Skeletal muscle satellite cell (primary cell): Measurements from ENCODE around the gene CMTM7.
A peak's percentile ranks its signal among the peaks of the same experiment; 100 is the strongest.

Experiments used
- H3K27me3 ChIP-seq: 2 replicates; pipeline ENCODE4 v1.7.0; 2013; ENCODE audit warnings: low read length; ENCODE audit not compliant: control insufficient read depth, insufficient read depth
- H3K36me3 ChIP-seq: 2 replicates; pipeline ENCODE4 v1.7.0; 2013; ENCODE audit warnings: mild to moderate bottlenecking, control low read depth, low read length; ENCODE audit not compliant: insufficient read depth
- H3K4me1 ChIP-seq: 2 replicates; pipeline ENCODE4 v1.7.0; 2013; ENCODE audit warnings: low read length; ENCODE audit not compliant: control insufficient read depth, insufficient read depth
- H3K4me2 ChIP-seq: 2 replicates; pipeline ENCODE4 v1.7.0; 2013; ENCODE audit warnings: mild to moderate bottlenecking, low read length
- H3K4me3 ChIP-seq: 2 replicates; pipeline ENCODE4 v1.7.0; 2013; ENCODE audit warnings: low read length
- H3K9ac ChIP-seq: 2 replicates; pipeline ENCODE4 v1.7.0; 2013; ENCODE audit warnings: mild to moderate bottlenecking, low read depth, low read length, moderate library complexity
- H3K9me3 ChIP-seq: replicated peaks from 2 replicates; pipeline ENCODE4 v1.7.0; 2013; ENCODE audit warnings: mild to moderate bottlenecking, control low read depth, low read length

The CMTM7 gene

GRCh38 chr3:32421185-32421584, 29.5 kb downstream of the CMTM7 start:
- H3K36me3 ChIP-seq = no peaks in the 10 kb centered on the region
- H3K27me3 ChIP-seq = no peaks in the 10 kb centered on the region
- H3K9ac ChIP-seq = no peak overlapping the region
- H3K4me3 ChIP-seq = no peak overlapping the region
- no peaks in the 10 kb centered on the region for H3K9me3 ChIP-seq
- H3K4me2 ChIP-seq = peak overlapping the region; percentile 53
- H3K4me1 ChIP-seq = peaks cover 35% of the 10 kb centered on the region

- Histone ChIP-seq H3K9ac (no peak overlapping the region), H3K4me2 (peak overlapping the region; percentile 53), H3K36me3 (no peaks in the 10 kb centered on the region), H3K4me1 (peaks cover 35% of the 10 kb centered on the region), H3K9me3 (no peaks in the 10 kb centered on the region), H3K4me3 (no peak overlapping the region), H3K27me3 (no peaks in the 10 kb centered on the region)
Measured at GRCh38 chr3:32421991-32422859, 30.6 kb downstream of the CMTM7 start.

GRCh38 chr3:32422943-32423342, 31.3 kb downstream of the CMTM7 start:
- Histone ChIP-seq H3K36me3 (no peaks in the 10 kb centered on the region), H3K4me2 (no peak overlapping the region), H3K9me3 (no peaks in the 10 kb centered on the region), H3K27me3 (no peaks in the 10 kb centered on the region), H3K4me3 (no peak overlapping the region), H3K4me1 (peaks cover 35% of the 10 kb centered on the region), H3K9ac (no peak overlapping the region)

- no peak overlapping the region for H3K9ac ChIP-seq
- H3K9me3 ChIP-seq = no peaks in the 10 kb centered on the region
- H3K4me2 ChIP-seq = no peak overlapping the region
- H3K36me3 ChIP-seq = no peaks in the 10 kb centered on the region
- no peaks in the 10 kb centered on the region for H3K27me3 ChIP-seq
- H3K4me1 ChIP-seq = peaks cover 35% of the 10 kb centered on the region
- no peak overlapping the region for H3K4me3 ChIP-seq
Measured at GRCh38 chr3:32423534-32423933, 31.9 kb downstream of the CMTM7 start.

- no peak overlapping the region for H3K4me3 ChIP-seq
Measured at GRCh38 chr3:32423956-32424557, 32.4 kb downstream of the CMTM7 start.

GRCh38 chr3:32424581-32425250, 33.1 kb downstream of the CMTM7 start:
- Histone ChIP-seq H3K4me1 (peaks cover 34% of the 10 kb centered on the region), H3K4me3 (no peak overlapping the region), H3K36me3 (no peaks in the 10 kb centered on the region), H3K27me3 (no peaks in the 10 kb centered on the region), H3K4me2 (no peak overlapping the region), H3K9me3 (no peaks in the 10 kb centered on the region), H3K9ac (no peak overlapping the region)

More at GRCh38 chr3:32423956-32424557, 32.4 kb downstream of the CMTM7 start:
- Histone ChIP-seq H3K4me1 (peaks cover 35% of the 10 kb centered on the region), H3K9ac (no peak overlapping the region), H3K27me3 (no peaks in the 10 kb centered on the region), H3K9me3 (no peaks in the 10 kb centered on the region), H3K36me3 (no peaks in the 10 kb centered on the region), H3K4me2 (no peak overlapping the region)

GRCh38 chr3:32428092-32429068, 36.7 kb downstream of the CMTM7 start:
- Histone ChIP-seq H3K4me1 (peaks cover 9% of the 10 kb centered on the region), H3K9ac (no peak overlapping the region), H3K4me3 (no peak overlapping the region), H3K27me3 (no peaks in the 10 kb centered on the region), H3K4me2 (no peak overlapping the region), H3K36me3 (no peaks in the 10 kb centered on the region), H3K9me3 (no peaks in the 10 kb centered on the region)

- H3K36me3 ChIP-seq = no peaks in the 10 kb centered on the region
- H3K9me3 ChIP-seq = no peaks in the 10 kb centered on the region
- H3K4me1 ChIP-seq = peaks cover 11% of the 10 kb centered on the region
- no peak overlapping the region for H3K9ac ChIP-seq
- H3K4me3 ChIP-seq = no peak overlapping the region
- H3K27me3 ChIP-seq = no peaks in the 10 kb centered on the region
- no peak overlapping the region for H3K4me2 ChIP-seq
Measured at GRCh38 chr3:32430900-32431299, 39.2 kb downstream of the CMTM7 start.

GRCh38 chr3:32431481-32431880, 39.8 kb downstream of the CMTM7 start:
- Histone ChIP-seq H3K4me1 (peaks cover 11% of the 10 kb centered on the region), H3K36me3 (no peaks in the 10 kb centered on the region), H3K9me3 (no peaks in the 10 kb centered on the region), H3K4me3 (no peak overlapping the region), H3K27me3 (no peaks in the 10 kb centered on the region), H3K4me2 (no peak overlapping the region), H3K9ac (no peak overlapping the region)

GRCh38 chr3:32432045-32432710, 40.5 kb downstream of the CMTM7 start:
- Histone ChIP-seq H3K27me3 (no peaks in the 10 kb centered on the region), H3K36me3 (no peaks in the 10 kb centered on the region), H3K4me3 (no peak overlapping the region), H3K4me1 (peaks cover 11% of the 10 kb centered on the region), H3K9me3 (no peaks in the 10 kb centered on the region), H3K9ac (no peak overlapping the region), H3K4me2 (no peak overlapping the region)
